Activated CD4-positive, alpha-beta T cell treated with anti-CD3 and anti-CD28 coated beads, Interleukin-2, amount 10 ng/mL, durations not matched to agents 7 days and 5 days (primary cell): ENCODE data around the gene EIF3I. TPM values are rescaled to one million over a fixed set of nuclear protein-coding genes. Genes with fewer than 3 reads are reported as not detected.

Source experiments
- CTCF ChIA-PET: fragments of 350-600 bp; sonication (Branson Sonifier 250); formaldehyde crosslinking; loops from one replicate; lab custom pipeline; 2021; ENCODE audit warnings: antibody characterized with exemption; lab: Charles Lee
- POLR2A ChIA-PET: fragments of 350-600 bp; sonication (Branson Sonifier 250); formaldehyde crosslinking; loops from one replicate; lab custom pipeline; 2021; ENCODE audit warnings: antibody characterized with exemption; lab: Charles Lee
- DNase-seq: peaks from one replicate; pipeline ENCODE4 v3.0.0-alpha.2; 2020
- H3K27ac Mint-ChIP-seq: one replicate; pipeline ENCODE4 v1.8.0; 2021; ENCODE audit warnings: mild to moderate bottlenecking, moderate library complexity, mixed read lengths
- H3K27me3 Mint-ChIP-seq: one replicate; pipeline ENCODE4 v1.8.0; 2021; ENCODE audit warnings: mixed read lengths
- H3K36me3 Mint-ChIP-seq: one replicate; pipeline ENCODE4 v1.8.0; 2021; ENCODE audit warnings: low read depth, mixed read lengths
- H3K4me1 Mint-ChIP-seq: one replicate; pipeline ENCODE4 v1.8.0; 2021; ENCODE audit warnings: mixed read lengths
- H3K4me3 Mint-ChIP-seq: one replicate; pipeline ENCODE4 v1.8.0; 2021; ENCODE audit warnings: mild to moderate bottlenecking, moderate library complexity, mixed read lengths
- H3K9me3 Mint-ChIP-seq: one replicate; pipeline ENCODE4 v1.8.0; 2021; ENCODE audit warnings: mixed read lengths
- total RNA-seq, 2 experiments: library from RNA; stranded (reverse); gene quantifications; one replicate each; pipeline ENCODE4 v1.2.3, GENCODE V29; 2021

Gene EIF3I
- total RNA-seq, 2 experiments from 2014 or later: 173 to 176 TPM

- no peak for DNase-seq
- ChIA-PET CTCF (interaction anchor here (0.7 to 3.2 kb wide), 3 partner anchors 11 to 37 kb away, joined by 3 to 9 read pairs (median 5); no protein-coding TSS in a partner anchor), POLR2A (no interaction called here)
- Mint-ChIP-seq H3K36me3 (peaks cover 71% of the 10 kb centered on the region), H3K4me1 (peaks cover 52% of the 10 kb centered on the region), H3K27me3 (no peaks in the 10 kb centered on the region), H3K27ac (peak overlapping the region; percentile 86), H3K9me3 (no peaks in the 10 kb centered on the region), H3K4me3 (no peak overlapping the region)
Observed at GRCh38 chr1:32186077-32186476, 36.1 kb upstream of the EIF3I start.

GRCh38 chr1:32186491-32186890 lies 35.7 kb upstream of the EIF3I start:
- ChIA-PET CTCF (interaction anchor here (0.7 to 3.2 kb wide), 2 partner anchors 11 to 16 kb away, joined by 3 to 9 read pairs; no protein-coding TSS in a partner anchor), POLR2A (no interaction called here)
- Mint-ChIP-seq H3K27ac (peak overlapping the region; percentile 86), H3K36me3 (peaks cover 71% of the 10 kb centered on the region), H3K4me1 (peaks cover 49% of the 10 kb centered on the region), H3K27me3 (no peaks in the 10 kb centered on the region), H3K9me3 (no peaks in the 10 kb centered on the region), H3K4me3 (no peak overlapping the region)
- DNase-seq: no peak

- H3K27ac Mint-ChIP-seq: no peak overlapping the region
- H3K27me3 Mint-ChIP-seq: no peaks in the 10 kb centered on the region
Observed at GRCh38 chr1:32187850-32188249, 34.4 kb upstream of the EIF3I start.

GRCh38 chr1:32192220-32192948 lies 29.8 kb upstream of the EIF3I start:
- Mint-ChIP-seq H3K9me3 (no peaks in the 10 kb centered on the region), H3K4me1 (peaks cover 54% of the 10 kb centered on the region), H3K27me3 (no peaks in the 10 kb centered on the region), H3K27ac (no peak overlapping the region), H3K36me3 (peaks cover 88% of the 10 kb centered on the region), H3K4me3 (no peak overlapping the region)
- no peak for DNase-seq
- POLR2A ChIA-PET: interaction anchor here (0.6 kb wide), 1 partner anchor 81 kb away, joined by 3 read pairs; no protein-coding TSS in a partner anchor
- CTCF ChIA-PET: interaction anchor here (0.6 to 1.1 kb wide), 4 partner anchors 12 to 56 kb away, joined by 3 read pairs; no protein-coding TSS in a partner anchor

More at GRCh38 chr1:32187850-32188249, 34.4 kb upstream of the EIF3I start:
- H3K36me3 Mint-ChIP-seq: peaks cover 70% of the 10 kb centered on the region
- no peak overlapping the region for H3K4me3 Mint-ChIP-seq
- ChIA-PET CTCF (interaction anchor here (3.2 kb wide), 1 partner anchor 9 kb away, joined by 9 read pairs; no protein-coding TSS in a partner anchor), POLR2A (no interaction called here)
- DNase-seq: no peak
- H3K4me1 Mint-ChIP-seq: peaks cover 39% of the 10 kb centered on the region
- no peaks in the 10 kb centered on the region for H3K9me3 Mint-ChIP-seq

- Mint-ChIP-seq H3K27ac (peak overlapping the region; percentile 46), H3K4me3 (no peak overlapping the region), H3K27me3 (no peaks in the 10 kb centered on the region), H3K36me3 (peaks cover 78% of the 10 kb centered on the region), H3K9me3 (no peaks in the 10 kb centered on the region), H3K4me1 (peaks cover 71% of the 10 kb centered on the region)
- DNase-seq: no peak
- POLR2A ChIA-PET: interaction anchor here (0.6 kb wide), 1 partner anchor 13 kb away, joined by 9 read pairs; no protein-coding TSS in a partner anchor
- CTCF ChIA-PET: interaction anchor here (0.8 kb wide), 1 partner anchor 15 kb away, joined by 3 read pairs; the partner anchor contains the start of gene TXLNA
Observed at GRCh38 chr1:32194984-32195383, 27.2 kb upstream of the EIF3I start.

DNA sequence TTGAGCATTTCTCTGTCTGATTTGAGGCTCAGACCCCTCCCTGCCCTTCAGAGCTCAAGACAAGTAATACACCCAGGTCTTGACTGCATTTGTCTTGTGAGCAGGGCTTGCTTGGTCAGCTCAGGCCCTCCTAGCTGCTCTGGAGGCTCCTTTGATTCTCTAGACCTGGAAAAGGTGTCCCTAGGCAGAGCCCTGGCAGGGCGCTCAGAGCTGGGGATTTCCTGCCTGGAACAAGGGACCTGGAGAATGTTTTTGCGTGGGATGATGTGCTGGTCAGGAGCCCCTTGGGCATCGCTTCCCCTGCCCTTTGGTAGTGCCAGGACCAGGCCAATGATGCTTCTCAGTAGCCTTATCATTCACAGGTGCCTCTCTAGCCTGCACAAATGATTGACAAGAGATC lies 26.7 kb upstream of the EIF3I start:
- H3K27ac Mint-ChIP-seq: peak overlapping the region; percentile 46
- CTCF ChIA-PET: interaction anchor here (0.5 to 0.8 kb wide), 2 partner anchors 15 to 374 kb away, joined by 3 read pairs; partner anchors contain the start of gene TXLNA

DNA sequence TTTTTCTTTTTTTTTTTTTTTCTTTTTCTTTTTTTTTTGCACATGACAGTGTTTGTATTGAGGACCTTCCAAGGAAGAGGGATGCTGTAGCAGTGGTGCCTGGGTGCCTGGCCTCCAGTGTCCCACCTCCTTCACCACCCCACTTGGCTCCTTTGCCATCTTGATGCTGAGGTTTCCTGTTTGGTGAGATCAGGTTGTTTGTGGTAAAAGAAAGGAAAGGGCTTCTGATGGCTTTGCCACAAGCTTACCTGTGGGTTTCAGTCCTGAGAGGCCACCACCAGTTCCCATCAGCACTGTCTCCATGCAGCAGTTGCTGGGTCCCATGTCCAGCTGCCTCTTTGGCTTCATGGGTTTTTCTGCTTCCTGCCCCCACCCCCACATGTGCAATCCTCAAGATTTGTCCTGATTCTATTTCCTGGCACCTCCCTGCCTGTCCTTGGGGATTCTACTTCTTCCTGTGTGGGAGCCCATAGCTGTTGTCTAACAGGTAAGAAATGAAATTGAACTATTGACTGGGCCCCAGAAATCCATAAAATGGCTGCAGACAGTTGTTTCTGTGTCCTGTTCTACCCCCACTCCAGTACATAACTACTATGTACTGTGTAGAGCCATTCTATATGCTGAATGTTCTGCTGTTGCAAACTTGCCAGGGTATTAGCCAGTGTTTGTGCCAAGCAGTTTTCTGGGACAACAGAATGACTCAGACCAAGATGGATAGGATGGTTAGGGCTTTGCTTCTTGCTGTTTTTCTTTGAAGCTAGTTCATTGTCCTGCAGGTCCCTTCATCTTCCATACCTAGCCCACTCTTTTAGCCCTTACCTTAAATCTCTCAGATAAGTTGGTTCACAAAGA lies 26.0 kb upstream of the EIF3I start:
- Mint-ChIP-seq H3K9me3 (no peaks in the 10 kb centered on the region), H3K4me3 (peak overlapping the region; percentile 60), H3K27me3 (no peaks in the 10 kb centered on the region), H3K27ac (peak overlapping the region; percentile 78), H3K4me1 (peaks cover 76% of the 10 kb centered on the region), H3K36me3 (peaks cover 69% of the 10 kb centered on the region)
- ChIA-PET POLR2A (no interaction called here), CTCF (interaction anchor here (0.5 to 2.5 kb wide), 7 partner anchors 9 to 375 kb away, joined by 3 to 12 read pairs (median 4); partner anchors contain the start of genes IQCC and TXLNA)
- peak; percentile 55 for DNase-seq

More for the DNA sequence above, 26.7 kb upstream of the EIF3I start:
- no peaks in the 10 kb centered on the region for H3K9me3 Mint-ChIP-seq
- no peaks in the 10 kb centered on the region for H3K27me3 Mint-ChIP-seq
- POLR2A ChIA-PET: no interaction called here
- no peak for DNase-seq
- H3K4me3 Mint-ChIP-seq: peak overlapping the region; percentile 60
- H3K36me3 Mint-ChIP-seq: peaks cover 73% of the 10 kb centered on the region
- peaks cover 76% of the 10 kb centered on the region for H3K4me1 Mint-ChIP-seq

DNA sequence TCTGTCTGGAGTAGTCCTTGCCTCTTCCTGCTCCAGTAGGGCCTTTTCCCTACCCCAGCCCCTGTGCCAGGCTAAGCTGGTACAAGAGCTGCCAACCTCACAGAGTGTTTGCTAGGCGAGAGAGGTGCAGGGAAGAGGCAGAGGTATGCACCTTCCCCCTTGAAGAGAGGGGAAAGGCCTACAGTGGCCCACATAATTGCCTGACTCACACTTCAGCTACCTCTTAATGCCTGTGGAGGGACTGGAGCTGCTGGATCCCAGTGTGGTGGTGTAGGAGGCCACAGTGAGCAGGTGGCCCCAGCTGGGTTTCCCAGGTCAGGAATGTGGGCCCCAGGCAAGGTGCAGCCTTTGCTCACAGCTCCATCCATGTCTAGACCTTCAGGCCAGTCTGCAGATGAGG lies 25.1 kb upstream of the EIF3I start:
- Mint-ChIP-seq H3K4me3 (no peak overlapping the region), H3K4me1 (peaks cover 81% of the 10 kb centered on the region), H3K27me3 (no peaks in the 10 kb centered on the region), H3K27ac (no peak overlapping the region), H3K36me3 (peaks cover 65% of the 10 kb centered on the region), H3K9me3 (no peaks in the 10 kb centered on the region)
- no peak for DNase-seq
- ChIA-PET CTCF (interaction anchor here (0.6 to 2.5 kb wide), 7 partner anchors 9 to 161 kb away, joined by 3 to 12 read pairs (median 9); partner anchors contain the start of genes FAM167B, IQCC and TXLNA), POLR2A (interaction anchor here (0.6 kb wide), 2 partner anchors 14 to 201 kb away, joined by 5 read pairs; no protein-coding TSS in a partner anchor)

- no peaks in the 10 kb centered on the region for H3K9me3 Mint-ChIP-seq
- H3K27me3 Mint-ChIP-seq: no peaks in the 10 kb centered on the region
- CTCF ChIA-PET: interaction anchor here (0.6 to 2.5 kb wide), 7 partner anchors 10 to 162 kb away, joined by 3 to 12 read pairs (median 9); partner anchors contain the start of genes FAM167B and TXLNA
- POLR2A ChIA-PET: interaction anchor here (0.6 kb wide), 3 partner anchors 15 to 200 kb away, joined by 3 to 5 read pairs (median 5); no protein-coding TSS in a partner anchor
- DNase-seq: no peak
- peaks cover 61% of the 10 kb centered on the region for H3K36me3 Mint-ChIP-seq
- no peak overlapping the region for H3K4me3 Mint-ChIP-seq
- H3K4me1 Mint-ChIP-seq: peaks cover 86% of the 10 kb centered on the region
- no peak overlapping the region for H3K27ac Mint-ChIP-seq
Observed at GRCh38 chr1:32197837-32198236, 24.4 kb upstream of the EIF3I start.

DNA sequence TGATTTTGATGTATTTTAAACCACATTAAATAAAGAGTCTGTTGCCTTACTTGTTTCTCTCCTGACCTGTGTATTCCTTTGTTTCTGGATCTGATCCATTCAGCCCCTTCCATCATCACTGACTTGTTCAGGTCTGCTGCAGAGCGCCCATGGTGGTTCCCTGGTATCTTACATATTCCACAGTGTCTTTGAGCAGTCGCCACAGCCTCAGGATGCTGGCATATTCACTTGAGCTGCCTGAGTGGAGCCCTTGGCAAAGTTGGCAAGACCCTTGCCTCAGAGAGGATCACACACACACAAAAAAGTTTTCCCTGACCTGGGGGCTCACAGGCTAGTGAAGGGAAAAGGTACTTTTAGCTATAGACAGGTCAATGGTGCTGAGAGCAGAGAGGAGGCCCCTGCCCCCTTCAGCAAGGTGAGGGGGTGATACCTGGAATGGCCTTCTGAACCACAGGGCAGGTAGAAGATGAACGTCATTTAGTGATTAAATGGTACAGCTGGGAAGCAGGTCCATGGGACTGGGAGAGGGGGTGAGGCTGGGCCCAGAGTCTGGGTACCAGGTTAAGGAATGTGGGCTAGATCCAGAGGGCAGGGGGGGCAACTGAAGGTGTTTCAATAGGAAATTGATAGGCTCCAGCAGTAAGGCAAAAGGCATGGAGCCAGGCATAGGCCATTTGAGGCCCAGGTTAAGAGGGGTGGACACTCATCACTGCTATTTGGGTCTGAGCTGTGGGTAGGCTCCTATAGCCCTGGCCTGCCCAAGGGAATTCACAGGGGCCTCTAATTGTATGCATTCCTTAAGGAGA lies 23.8 kb upstream of the EIF3I start:
- no peak for DNase-seq
- no peaks in the 10 kb centered on the region for H3K9me3 Mint-ChIP-seq
- H3K4me3 Mint-ChIP-seq: no peak overlapping the region
- CTCF ChIA-PET: interaction anchor here (1.0 to 2.5 kb wide), 5 partner anchors 14 to 50 kb away, joined by 3 to 12 read pairs (median 9); partner anchors contain the start of genes FAM167B and TXLNA
- peaks cover 57% of the 10 kb centered on the region for H3K36me3 Mint-ChIP-seq
- peaks cover 83% of the 10 kb centered on the region for H3K4me1 Mint-ChIP-seq
- POLR2A ChIA-PET: interaction anchor here (0.6 kb wide), 1 partner anchor 96 kb away, joined by 3 read pairs; no protein-coding TSS in a partner anchor
- no peaks in the 10 kb centered on the region for H3K27me3 Mint-ChIP-seq
- H3K27ac Mint-ChIP-seq: peak overlapping the region; percentile 7

- Mint-ChIP-seq H3K4me1 (peaks cover 81% of the 10 kb centered on the region), H3K27me3 (no peaks in the 10 kb centered on the region), H3K36me3 (peaks cover 55% of the 10 kb centered on the region), H3K9me3 (no peaks in the 10 kb centered on the region), H3K27ac (peak overlapping the region; percentile 88), H3K4me3 (no peak overlapping the region)
- CTCF ChIA-PET: interaction anchor here (0.6 to 2.2 kb wide), 5 partner anchors 10 to 153 kb away, joined by 3 to 9 read pairs (median 5); no protein-coding TSS in a partner anchor
- DNase-seq: no peak
- POLR2A ChIA-PET: no interaction called here
Observed at GRCh38 chr1:32199043-32199716, 23.0 kb upstream of the EIF3I start.
